Adrenal gland (tissue), 5 donors: ENCODE data around the gene GPBAR1.

Experiments
- POLR2A ChIP-seq, 2 donors: fragments of 450-650 bp; IDR thresholded peaks; one replicate each; pipeline ENCODE4 v1.6.1; 2017; ENCODE audit warnings: antibody characterized with exemption in 2 of 2, mild to moderate bottlenecking in 2 of 2, moderate library complexity in 1 of 2
- TF ChIP-seq, protein P1 (sequence below), 6 experiments: fragments of 450-650 bp in 4 of 6; fragments of 200-600 bp in 2 of 6; sonication (generic) in 1 of 6; IDR thresholded peaks; 1 replicate in 5 of 6; 2 replicates in 1 of 6; pipeline versions ENCODE4 v1.5.1 to v1.8.0; 2016 to 2021; ENCODE audit warnings: antibody characterized with exemption in 6 of 6, mild to moderate bottlenecking in 2 of 6, moderate library complexity in 1 of 6
- donor health status: DM: no; HTN: no; CAD: no.

DNA sequence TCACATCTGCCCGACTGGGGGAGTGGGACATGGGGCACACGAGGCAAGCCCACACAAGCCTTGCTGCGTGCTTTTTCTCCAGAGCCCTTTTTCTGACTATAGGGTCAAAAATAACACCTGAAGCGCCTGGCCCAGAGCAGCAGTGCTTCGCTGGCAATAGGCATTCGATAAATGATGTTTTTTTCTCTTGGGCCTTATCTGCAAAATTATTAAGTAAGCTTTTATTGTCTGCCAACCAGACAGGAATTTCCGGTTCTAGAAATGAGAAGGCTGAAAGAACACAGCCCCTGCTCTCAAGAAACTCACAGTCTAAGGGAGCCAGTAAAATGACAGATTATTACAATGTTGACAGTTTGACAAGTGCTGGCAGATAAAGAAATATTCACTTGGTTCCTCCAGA is 34.2 kb downstream of the GPBAR1 start:
- TF ChIP-seq, protein P1, sequence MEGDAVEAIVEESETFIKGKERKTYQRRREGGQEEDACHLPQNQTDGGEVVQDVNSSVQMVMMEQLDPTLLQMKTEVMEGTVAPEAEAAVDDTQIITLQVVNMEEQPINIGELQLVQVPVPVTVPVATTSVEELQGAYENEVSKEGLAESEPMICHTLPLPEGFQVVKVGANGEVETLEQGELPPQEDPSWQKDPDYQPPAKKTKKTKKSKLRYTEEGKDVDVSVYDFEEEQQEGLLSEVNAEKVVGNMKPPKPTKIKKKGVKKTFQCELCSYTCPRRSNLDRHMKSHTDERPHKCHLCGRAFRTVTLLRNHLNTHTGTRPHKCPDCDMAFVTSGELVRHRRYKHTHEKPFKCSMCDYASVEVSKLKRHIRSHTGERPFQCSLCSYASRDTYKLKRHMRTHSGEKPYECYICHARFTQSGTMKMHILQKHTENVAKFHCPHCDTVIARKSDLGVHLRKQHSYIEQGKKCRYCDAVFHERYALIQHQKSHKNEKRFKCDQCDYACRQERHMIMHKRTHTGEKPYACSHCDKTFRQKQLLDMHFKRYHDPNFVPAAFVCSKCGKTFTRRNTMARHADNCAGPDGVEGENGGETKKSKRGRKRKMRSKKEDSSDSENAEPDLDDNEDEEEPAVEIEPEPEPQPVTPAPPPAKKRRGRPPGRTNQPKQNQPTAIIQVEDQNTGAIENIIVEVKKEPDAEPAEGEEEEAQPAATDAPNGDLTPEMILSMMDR (IDR thresholded peaks at IDR 0.05), result no peak
- no peak for TF ChIP-seq POLR2A (IDR thresholded peaks at IDR 0.05)
